Omental fat pad (tissue), 4 donors: ENCODE results near the gene CYP21A2. TPM values are rescaled to one million over a fixed set of nuclear protein-coding genes. Genes with fewer than 3 reads are reported as not detected.
"Not testable (repeated sequence)": the region's sequence is repeated elsewhere in the genome, so short reads cannot be mapped to it uniquely, and the experiment has no call there.

ENCODE experiments used
- ATAC-seq: fragments of 150-250 bp; one replicate; pipeline ENCODE4 v1.9.1; 2016; ENCODE audit warnings: mild to moderate bottlenecking, moderate library complexity; ENCODE audit not compliant: low FRiP score
- DNase-seq: peaks from one replicate; pipeline ENCODE4 v3.0.0-alpha.2; 2019; ENCODE audit warnings: low spot score
- total RNA-seq, 4 donors: library from RNA; depleted of rRNA; stranded (reverse); fragments of >200 nt; gene quantifications; one replicate each; pipeline ENCODE4 v1.1.0, GENCODE V29; 2016

The CYP21A2 gene
- total RNA-seq, 4 donors from 2014 or later: 0.63 to 5.7 (median 2.8) TPM

DNA sequence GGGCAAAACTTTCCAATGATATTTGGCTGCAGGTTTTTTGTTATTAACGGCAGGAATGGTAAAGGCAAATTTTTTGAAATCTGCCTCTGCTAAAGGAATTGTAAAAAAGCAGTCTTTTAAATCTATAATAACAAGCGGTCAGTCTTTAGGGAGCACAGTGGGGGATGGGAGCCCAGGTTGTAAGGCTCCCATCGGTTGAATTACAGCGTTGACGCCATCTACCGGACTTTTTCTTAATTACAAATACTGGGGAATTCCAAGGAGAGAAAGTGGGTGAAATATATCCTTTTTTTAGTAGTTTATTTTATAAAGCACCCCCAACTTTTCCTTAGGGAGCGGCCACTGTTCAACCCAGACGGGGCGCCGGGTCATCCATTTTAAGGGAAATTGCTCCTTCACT is 16.1 kb upstream of the CYP21A2 start:
- not testable (repeated sequence) for ATAC-seq, DNase-seq

GRCh38 chr6:32028631-32029030 is 9.6 kb upstream of the CYP21A2 start:
- not testable (repeated sequence) for DNase-seq, ATAC-seq

- ATAC-seq, DNase-seq: not testable (repeated sequence)
Measured at GRCh38 chr6:32029553-32029952, 8.7 kb upstream of the CYP21A2 start.

GRCh38 chr6:32035283-32036013 is 2.8 kb upstream of the CYP21A2 start:
- not testable (repeated sequence) for DNase-seq
- peak; percentile 73 for ATAC-seq

GRCh38 chr6:32037136-32037535 is 1.1 kb upstream of the CYP21A2 start:
- DNase-seq, ATAC-seq: not testable (repeated sequence)

GRCh38 chr6:32038878-32039277 is 663 bp downstream of the CYP21A2 start:
- ATAC-seq, DNase-seq: not testable (repeated sequence)

DNA sequence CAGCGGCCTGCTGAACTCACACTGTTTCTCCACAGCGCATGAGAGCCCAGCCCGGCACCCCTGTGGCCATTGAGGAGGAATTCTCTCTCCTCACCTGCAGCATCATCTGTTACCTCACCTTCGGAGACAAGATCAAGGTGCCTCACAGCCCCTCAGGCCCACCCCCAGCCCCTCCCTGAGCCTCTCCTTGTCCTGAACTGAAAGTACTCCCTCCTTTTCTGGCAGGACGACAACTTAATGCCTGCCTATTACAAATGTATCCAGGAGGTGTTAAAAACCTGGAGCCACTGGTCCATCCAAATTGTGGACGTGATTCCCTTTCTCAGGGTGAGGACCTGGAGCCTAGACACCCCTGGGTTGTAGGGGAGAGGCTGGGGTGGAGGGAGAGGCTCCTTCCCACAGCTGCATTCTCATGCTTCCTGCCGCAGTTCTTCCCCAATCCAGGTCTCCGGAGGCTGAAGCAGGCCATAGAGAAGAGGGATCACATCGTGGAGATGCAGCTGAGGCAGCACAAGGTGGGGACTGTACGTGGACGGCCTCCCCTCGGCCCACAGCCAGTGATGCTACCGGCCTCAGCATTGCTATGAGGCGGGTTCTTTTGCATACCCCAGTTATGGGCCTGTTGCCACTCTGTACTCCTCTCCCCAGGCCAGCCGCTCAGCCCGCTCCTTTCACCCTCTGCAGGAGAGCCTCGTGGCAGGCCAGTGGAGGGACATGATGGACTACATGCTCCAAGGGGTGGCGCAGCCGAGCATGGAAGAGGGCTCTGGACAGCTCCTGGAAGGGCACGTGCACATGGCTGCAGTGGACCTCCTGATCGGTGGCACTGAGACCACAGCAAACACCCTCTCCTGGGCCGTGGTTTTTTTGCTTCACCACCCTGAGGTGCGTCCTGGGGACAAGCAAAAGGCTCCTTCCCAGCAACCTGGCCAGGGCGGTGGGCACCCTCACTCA is 1.4 kb downstream of the CYP21A2 start:
- not testable (repeated sequence) for ATAC-seq, DNase-seq

DNA sequence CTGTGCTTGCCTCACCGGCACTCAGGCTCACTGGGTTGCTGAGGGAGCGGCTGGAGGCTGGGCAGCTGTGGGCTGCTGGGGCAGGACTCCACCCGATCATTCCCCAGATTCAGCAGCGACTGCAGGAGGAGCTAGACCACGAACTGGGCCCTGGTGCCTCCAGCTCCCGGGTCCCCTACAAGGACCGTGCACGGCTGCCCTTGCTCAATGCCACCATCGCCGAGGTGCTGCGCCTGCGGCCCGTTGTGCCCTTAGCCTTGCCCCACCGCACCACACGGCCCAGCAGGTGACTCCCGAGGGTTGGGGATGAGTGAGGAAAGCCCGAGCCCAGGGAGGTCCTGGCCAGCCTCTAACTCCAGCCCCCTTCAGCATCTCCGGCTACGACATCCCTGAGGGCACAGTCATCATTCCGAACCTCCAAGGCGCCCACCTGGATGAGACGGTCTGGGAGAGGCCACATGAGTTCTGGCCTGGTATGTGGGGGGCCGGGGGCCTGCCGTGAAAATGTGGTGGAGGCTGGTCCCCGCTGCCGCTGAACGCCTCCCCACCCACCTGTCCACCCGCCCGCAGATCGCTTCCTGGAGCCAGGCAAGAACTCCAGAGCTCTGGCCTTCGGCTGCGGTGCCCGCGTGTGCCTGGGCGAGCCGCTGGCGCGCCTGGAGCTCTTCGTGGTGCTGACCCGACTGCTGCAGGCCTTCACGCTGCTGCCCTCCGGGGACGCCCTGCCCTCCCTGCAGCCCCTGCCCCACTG is 2.3 kb downstream of the CYP21A2 start:
- not testable (repeated sequence) for ATAC-seq, DNase-seq

- not testable (repeated sequence) for DNase-seq, ATAC-seq
Measured at GRCh38 chr6:32041050-32041321, 2.8 kb downstream of the CYP21A2 start.

DNA sequence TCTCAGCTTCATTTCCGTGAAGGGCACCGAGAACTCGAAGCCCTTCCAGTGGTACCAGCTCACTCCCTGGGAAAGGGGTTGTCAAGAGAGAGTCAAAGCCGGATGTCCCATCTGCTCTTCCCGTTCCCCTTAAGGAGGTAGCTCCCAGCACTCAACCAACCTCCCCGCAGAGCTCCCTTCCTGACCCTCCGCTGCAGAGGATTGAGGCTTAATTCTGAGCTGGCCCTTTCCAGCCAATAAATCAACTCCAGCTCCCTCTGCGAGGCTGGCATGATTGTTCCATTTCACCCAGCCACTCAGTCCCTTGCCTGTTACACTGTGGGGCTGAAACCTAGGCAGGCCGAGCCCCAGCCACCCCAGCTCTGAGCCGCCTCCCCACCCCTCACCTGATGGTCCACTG is 3.2 kb downstream of the CYP21A2 start:
- not testable (repeated sequence) for ATAC-seq, DNase-seq

- DNase-seq, ATAC-seq: not testable (repeated sequence)
Measured at GRCh38 chr6:32042276-32042675, 4.1 kb downstream of the CYP21A2 start.

- ATAC-seq, DNase-seq: not testable (repeated sequence)
Measured at GRCh38 chr6:32043589-32044380, 5.6 kb downstream of the CYP21A2 start.

DNA sequence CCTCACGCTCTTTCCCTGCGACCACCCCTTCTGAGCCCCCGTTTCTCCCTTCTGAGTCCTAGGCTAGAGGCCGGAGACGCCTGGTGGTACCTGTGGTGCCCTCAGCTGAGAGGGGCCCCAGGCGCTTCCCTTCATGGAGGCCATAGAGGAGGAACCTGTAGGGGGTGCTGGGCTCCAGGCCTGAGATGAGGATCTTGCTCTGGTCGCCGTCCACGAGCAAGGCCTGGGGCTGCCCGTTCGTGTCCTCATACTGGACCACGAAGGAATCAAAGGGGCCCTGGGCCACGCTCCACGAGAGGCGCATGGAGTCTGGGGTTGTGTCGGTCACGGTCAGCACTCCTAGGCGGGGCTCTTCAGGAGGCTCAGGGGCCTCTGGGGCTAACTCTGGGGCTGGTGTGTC is 6.7 kb downstream of the CYP21A2 start:
- ATAC-seq, DNase-seq: not testable (repeated sequence)
